ENCODE data around the gene PCDH9.

DNA sequence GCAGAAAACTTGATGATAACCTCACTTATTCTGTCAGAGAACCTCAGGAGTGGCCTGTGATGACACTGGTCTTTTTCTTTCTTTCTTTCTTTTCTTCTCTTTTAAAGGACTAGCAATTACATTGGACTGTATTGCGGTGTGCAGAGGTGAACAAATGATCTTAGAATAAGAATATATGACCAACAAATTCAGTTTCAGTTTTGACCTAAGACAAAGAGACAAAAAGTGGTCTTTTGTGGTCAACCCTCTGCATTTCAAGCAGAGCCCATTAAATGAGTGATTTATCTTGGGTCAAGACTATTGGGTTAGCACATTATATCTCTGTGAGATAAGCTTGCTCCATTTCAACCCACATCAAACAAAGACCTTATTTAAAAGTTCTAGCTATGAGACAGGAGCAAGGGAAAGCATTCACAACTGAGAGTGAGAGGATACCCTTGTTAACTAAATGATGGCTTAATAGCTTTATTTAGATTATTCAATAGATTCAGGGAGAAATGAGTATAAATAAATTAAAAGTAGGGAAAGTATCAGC lies 644.4 kb downstream of the PCDH9 start:
- TF ChIP-seq, protein P1, sequence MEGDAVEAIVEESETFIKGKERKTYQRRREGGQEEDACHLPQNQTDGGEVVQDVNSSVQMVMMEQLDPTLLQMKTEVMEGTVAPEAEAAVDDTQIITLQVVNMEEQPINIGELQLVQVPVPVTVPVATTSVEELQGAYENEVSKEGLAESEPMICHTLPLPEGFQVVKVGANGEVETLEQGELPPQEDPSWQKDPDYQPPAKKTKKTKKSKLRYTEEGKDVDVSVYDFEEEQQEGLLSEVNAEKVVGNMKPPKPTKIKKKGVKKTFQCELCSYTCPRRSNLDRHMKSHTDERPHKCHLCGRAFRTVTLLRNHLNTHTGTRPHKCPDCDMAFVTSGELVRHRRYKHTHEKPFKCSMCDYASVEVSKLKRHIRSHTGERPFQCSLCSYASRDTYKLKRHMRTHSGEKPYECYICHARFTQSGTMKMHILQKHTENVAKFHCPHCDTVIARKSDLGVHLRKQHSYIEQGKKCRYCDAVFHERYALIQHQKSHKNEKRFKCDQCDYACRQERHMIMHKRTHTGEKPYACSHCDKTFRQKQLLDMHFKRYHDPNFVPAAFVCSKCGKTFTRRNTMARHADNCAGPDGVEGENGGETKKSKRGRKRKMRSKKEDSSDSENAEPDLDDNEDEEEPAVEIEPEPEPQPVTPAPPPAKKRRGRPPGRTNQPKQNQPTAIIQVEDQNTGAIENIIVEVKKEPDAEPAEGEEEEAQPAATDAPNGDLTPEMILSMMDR (conservative IDR thresholded peaks at IDR 0.05 in 1 of 2, IDR thresholded peaks at IDR 0.05 in 1 of 2; ENCODE audit: extremely low read depth in 1 of 2, insufficient read depth in 1 of 2, low read depth in 1 of 2, low read length in 2 of 2) = no peak
- no peak for TF ChIP-seq EZH2 (IDR thresholded peaks at IDR 0.05; ENCODE audit: borderline replicate concordance, low read length)

Data from mammary epithelial cell (primary cell).